AG09319 (cell line): ENCODE measurements around the gene LRP4.

Experiments used
- DNase-seq: peaks from one replicate; pipeline ENCODE4 v3.0.0-alpha.2; 2010; ENCODE audit warnings: low read depth; ENCODE audit errors: extremely low read depth
- TF ChIP-seq, protein P1 (sequence below): IDR thresholded peaks from 2 replicates; pipeline ENCODE4 v1.5.1; 2011; ENCODE audit warnings: low read depth, mild to moderate bottlenecking, inconsistent platforms, low read length, moderate library complexity

Gene LRP4

DNA sequence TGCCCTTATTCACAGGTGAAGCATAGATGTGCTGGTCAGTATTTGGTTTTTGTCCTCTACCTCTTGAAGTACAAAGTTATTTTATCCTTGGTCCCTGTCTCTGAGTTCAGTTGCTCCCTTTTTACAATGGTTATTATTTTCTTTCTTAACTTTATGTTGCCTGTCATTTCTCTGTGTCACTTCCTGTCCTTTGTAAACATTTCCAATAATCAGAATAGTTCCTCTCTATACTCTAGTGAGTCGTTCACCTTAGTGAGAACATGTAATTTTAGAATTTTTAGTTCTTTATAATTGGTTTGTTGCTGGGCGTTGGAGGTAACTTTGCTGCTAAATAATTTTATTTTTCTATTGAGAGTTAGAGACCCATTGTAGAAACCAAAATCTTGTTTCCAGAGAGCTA is 34.2 kb upstream of the LRP4 start:
- no peak for DNase-seq
- TF ChIP-seq, protein P1, sequence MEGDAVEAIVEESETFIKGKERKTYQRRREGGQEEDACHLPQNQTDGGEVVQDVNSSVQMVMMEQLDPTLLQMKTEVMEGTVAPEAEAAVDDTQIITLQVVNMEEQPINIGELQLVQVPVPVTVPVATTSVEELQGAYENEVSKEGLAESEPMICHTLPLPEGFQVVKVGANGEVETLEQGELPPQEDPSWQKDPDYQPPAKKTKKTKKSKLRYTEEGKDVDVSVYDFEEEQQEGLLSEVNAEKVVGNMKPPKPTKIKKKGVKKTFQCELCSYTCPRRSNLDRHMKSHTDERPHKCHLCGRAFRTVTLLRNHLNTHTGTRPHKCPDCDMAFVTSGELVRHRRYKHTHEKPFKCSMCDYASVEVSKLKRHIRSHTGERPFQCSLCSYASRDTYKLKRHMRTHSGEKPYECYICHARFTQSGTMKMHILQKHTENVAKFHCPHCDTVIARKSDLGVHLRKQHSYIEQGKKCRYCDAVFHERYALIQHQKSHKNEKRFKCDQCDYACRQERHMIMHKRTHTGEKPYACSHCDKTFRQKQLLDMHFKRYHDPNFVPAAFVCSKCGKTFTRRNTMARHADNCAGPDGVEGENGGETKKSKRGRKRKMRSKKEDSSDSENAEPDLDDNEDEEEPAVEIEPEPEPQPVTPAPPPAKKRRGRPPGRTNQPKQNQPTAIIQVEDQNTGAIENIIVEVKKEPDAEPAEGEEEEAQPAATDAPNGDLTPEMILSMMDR = no peak

DNA sequence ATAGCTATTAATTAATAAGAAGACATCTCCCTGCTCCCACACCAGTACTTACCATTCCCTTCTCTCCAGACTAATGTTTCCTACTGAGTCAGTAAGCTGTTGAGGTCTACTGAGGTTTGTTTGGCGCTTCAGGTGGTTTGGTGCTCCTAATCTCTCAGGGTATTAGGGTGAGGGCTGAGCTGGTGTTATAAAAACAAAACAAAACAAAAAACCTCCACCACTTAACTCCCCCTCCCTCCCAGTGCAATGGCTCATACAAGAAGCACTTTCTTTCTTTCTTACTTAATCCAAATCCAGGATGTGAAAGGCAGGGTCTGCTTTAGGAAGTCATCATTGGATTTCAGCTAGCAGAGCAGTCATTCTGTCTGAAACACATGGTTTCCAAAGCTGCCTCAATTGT is 33.5 kb upstream of the LRP4 start:
- no peak for DNase-seq
- TF ChIP-seq, protein P1 = no peak

- DNase-seq = no peak
- TF ChIP-seq, protein P1 = no peak
These were observed 30.9 kb upstream of the LRP4 start for GRCh38 chr11:46949297-46949696.

GRCh38 chr11:46948378-46949131 is 30.2 kb upstream of the LRP4 start:
- TF ChIP-seq, protein P1 = no peak
- DNase-seq = peak; percentile 16

DNA sequence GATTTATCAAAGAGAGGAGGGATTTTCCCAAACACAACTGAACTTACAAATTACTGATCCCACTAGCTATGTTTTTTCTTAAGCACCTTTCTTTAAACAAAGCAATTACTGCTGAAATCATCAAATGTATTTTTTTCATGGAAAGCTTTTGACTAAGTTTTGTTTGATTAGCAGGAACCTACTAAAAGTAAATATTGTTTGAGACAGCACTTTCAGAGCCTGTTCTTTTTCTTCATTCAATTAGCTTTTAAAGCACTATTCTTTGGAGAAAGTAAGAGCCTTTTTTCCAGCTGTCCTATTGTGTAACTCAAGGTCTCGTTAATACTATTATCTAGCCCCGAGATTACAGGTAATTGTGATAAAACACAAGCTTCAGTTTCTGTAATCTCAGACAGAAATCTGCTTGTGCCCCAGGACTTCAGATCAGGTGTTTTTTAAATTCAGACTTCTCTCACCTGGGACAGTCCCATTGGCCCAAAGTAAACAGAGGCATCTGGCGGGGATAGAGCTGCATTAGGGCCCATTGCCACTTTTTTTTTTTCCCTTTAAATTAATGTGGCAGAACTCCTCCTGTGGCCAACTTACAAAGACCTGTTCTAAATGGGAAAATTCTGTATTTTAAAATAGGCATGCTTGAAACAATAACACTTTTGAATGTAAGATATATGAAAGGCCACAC is 29.2 kb upstream of the LRP4 start:
- TF ChIP-seq, protein P1 = no peak
- no peak for DNase-seq

- TF ChIP-seq, protein P1 = no peak
These were observed 26.2 kb upstream of the LRP4 start for GRCh38 chr11:46944356-46945075.

DNA sequence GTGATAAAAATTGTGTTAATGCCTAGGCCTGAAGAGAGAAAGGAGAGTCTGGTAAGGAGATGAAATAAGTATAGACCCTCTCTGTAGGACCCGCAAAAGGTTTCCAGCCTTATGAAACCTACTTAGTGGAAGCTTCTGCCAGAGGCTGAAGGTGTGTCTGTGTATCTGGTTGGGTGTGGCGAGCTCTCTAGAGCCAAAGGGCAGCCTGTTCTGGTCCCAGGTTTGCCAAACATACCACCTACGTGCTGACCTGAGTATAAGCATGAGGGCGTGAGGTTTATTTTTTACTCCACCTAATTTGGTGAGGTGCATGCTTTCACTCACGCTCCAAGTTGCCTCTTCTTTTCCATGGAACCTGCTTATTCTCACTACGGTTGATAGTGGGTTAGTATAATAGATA is 23.8 kb upstream of the LRP4 start:
- TF ChIP-seq, protein P1 = no peak
- DNase-seq = no peak

More at GRCh38 chr11:46944356-46945075, 26.2 kb upstream of the LRP4 start:
- DNase-seq = no peak
